PFSK-1 (cell line): ENCODE results near the gene HOXB9.

ENCODE experiments used
- FOXP2 ChIP-seq: optimal IDR thresholded peaks from 2 replicates; pipeline ENCODE3; 2011; ENCODE audit warnings: borderline replicate concordance, control low read depth, inconsistent platforms; ENCODE audit not compliant: insufficient read depth; ENCODE audit errors: extremely low read length, extremely low read depth
- POLR2AphosphoS5 ChIP-seq: IDR thresholded peaks from 2 replicates; pipeline ENCODE4 v1.6.1; 2012; ENCODE audit warnings: low read depth, mild to moderate bottlenecking, control low read depth, low read length, moderate library complexity
- SIN3A ChIP-seq: IDR thresholded peaks from 2 replicates; pipeline ENCODE4 v1.6.1; 2012; ENCODE audit warnings: mild to moderate bottlenecking, low read length, moderate library complexity, borderline replicate concordance; ENCODE audit not compliant: insufficient read depth
- TAF1 ChIP-seq: IDR thresholded peaks from 2 replicates; pipeline ENCODE4 v1.6.1; 2012; ENCODE audit warnings: low read length, control low read depth, borderline replicate concordance; ENCODE audit not compliant: insufficient read depth
- TF ChIP-seq, protein P1 (sequence below), 2 experiments: IDR thresholded peaks; 2 replicates each; pipeline versions ENCODE4 v1.6.1 to v1.8.0; 2011 to 2012; ENCODE audit warnings: low read depth in 2 of 2, low read length in 2 of 2, control low read depth in 1 of 2, inconsistent platforms in 1 of 2, mild to moderate bottlenecking in 1 of 2, moderate library complexity in 1 of 2; ENCODE audit not compliant: insufficient read depth in 1 of 2

Gene HOXB9

GRCh38 chr17:48637323-48638260 lies 11.4 kb upstream of the HOXB9 start:
- TF ChIP-seq TAF1 = no peak
- TF ChIP-seq POLR2AphosphoS5 = no peak
- no peak for TF ChIP-seq SIN3A
- no peak for TF ChIP-seq FOXP2
- TF ChIP-seq, protein P1, sequence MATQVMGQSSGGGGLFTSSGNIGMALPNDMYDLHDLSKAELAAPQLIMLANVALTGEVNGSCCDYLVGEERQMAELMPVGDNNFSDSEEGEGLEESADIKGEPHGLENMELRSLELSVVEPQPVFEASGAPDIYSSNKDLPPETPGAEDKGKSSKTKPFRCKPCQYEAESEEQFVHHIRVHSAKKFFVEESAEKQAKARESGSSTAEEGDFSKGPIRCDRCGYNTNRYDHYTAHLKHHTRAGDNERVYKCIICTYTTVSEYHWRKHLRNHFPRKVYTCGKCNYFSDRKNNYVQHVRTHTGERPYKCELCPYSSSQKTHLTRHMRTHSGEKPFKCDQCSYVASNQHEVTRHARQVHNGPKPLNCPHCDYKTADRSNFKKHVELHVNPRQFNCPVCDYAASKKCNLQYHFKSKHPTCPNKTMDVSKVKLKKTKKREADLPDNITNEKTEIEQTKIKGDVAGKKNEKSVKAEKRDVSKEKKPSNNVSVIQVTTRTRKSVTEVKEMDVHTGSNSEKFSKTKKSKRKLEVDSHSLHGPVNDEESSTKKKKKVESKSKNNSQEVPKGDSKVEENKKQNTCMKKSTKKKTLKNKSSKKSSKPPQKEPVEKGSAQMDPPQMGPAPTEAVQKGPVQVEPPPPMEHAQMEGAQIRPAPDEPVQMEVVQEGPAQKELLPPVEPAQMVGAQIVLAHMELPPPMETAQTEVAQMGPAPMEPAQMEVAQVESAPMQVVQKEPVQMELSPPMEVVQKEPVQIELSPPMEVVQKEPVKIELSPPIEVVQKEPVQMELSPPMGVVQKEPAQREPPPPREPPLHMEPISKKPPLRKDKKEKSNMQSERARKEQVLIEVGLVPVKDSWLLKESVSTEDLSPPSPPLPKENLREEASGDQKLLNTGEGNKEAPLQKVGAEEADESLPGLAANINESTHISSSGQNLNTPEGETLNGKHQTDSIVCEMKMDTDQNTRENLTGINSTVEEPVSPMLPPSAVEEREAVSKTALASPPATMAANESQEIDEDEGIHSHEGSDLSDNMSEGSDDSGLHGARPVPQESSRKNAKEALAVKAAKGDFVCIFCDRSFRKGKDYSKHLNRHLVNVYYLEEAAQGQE (IDR thresholded peaks at IDR 0.05; ENCODE audit: insufficient read depth in 1 of 2, low read depth in 2 of 2, low read length in 2 of 2) = no peak

DNA sequence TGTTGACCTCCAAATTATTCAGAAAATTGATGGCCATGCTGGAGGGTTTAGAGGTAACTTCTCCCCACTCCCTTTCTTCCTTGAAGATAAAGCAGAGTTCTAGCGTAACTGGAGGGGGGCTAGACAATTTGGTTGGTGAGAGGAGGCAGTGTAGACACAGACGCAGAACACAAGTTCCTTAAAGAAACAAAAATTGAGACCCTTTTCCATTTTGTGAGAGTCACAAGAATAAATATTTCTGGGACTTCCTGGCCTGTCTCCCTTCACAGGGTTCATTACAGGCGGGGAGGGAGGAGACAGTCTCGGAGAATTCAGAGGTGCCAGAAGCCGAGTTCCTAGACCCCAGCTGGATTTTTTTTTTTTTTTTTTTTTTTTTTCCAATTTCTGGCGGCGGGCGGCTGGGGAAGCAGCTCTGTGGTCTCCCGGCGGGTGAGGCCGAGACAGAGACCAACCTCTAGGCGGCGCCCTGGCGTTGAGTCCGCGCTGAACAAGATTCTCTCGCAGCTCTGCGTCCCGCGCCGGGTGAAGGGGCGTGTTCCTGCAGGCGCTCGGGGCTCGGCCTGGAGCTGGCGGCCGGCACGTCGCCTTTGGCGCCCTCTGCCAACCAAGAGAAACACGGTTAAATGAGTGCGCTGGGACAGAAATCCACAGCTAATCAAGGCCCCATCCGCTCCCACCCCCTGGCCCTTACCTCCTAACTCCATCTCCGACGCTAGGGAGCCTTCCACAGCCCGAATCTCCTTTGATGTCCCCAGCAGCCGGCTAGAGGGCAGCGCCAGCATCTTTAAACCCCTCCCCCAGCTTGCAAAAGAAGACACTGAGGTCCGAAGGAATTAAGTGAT lies 10.2 kb upstream of the HOXB9 start:
- TF ChIP-seq, protein P1 (IDR thresholded peaks at IDR 0.05; ENCODE audit: insufficient read depth in 1 of 2, low read depth in 2 of 2, low read length in 2 of 2) = no peak
- TF ChIP-seq SIN3A (no peak), TAF1 (no peak), FOXP2 (no peak), POLR2AphosphoS5 (no peak)

DNA sequence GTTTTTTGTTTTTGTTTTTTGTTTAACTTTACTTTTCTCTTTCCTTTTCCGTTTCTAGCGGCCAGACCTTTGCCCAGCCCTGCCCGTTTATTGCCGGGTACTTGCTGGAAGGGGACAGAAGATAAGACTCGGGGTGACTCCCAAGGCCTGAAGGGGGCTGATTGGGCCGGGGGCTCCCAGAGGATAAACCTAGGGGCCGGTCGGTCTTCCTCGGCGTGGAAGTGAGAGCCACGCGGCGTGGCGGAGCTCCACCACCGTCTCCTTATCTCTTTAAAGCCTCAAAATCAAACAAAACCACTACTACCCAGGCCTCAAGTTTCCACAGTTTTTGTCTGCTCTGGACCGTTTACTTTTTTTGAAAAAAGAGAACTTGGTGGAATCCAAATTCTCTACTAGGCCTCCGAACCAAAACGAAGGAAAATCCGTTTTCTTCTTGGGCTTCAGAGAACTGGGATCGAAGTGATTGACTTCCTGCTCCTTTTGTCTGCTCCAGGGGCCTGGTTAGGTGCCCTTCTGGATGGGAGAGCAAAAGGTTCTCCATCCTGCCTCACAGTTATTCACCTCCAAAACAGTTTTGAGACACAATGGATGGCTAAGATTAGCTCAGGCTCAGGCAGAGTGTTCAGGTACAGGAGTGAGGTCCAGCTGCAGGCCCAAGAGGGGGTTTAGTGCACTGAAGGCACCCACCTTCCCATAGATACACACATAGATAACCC lies 8.5 kb upstream of the HOXB9 start:
- TF ChIP-seq, protein P1 (IDR thresholded peaks at IDR 0.05; ENCODE audit: insufficient read depth in 1 of 2, low read depth in 2 of 2, low read length in 2 of 2) = no peak
- TF ChIP-seq TAF1 = no peak
- TF ChIP-seq POLR2AphosphoS5 = no peak
- no peak for TF ChIP-seq SIN3A
- TF ChIP-seq FOXP2 = no peak

GRCh38 chr17:48633266-48633677 lies 7.1 kb upstream of the HOXB9 start:
- TF ChIP-seq, protein P1 (IDR thresholded peaks at IDR 0.05; ENCODE audit: insufficient read depth in 1 of 2, low read depth in 2 of 2, low read length in 2 of 2) = no peak
- no peak for TF ChIP-seq TAF1
- TF ChIP-seq POLR2AphosphoS5 = no peak
- no peak for TF ChIP-seq FOXP2
- no peak for TF ChIP-seq SIN3A
